ENCODE results near the gene TRERF1. TPM values are rescaled to one million over a fixed set of nuclear protein-coding genes. Genes with fewer than 3 reads are reported as not detected.

TRERF1 gene
- polyA plus RNA-seq, 1 of the 3 experiments (the other 2 are of a cell fraction), result 3.6 TPM

- TF ChIP-seq REST (IDR thresholded peaks at IDR 0.05; ENCODE audit: low read depth, low read length), result no peak
- no peak for TF ChIP-seq NRF1 (IDR thresholded peaks at IDR 0.05; ENCODE audit: low read depth, low read length)
- TF ChIP-seq FOSL2 (IDR thresholded peaks at IDR 0.05; ENCODE audit: borderline replicate concordance, low read depth), result no peak
- no peak for TF ChIP-seq RFX5 (IDR thresholded peaks at IDR 0.05; ENCODE audit: low read length)
- no peak for TF ChIP-seq PBX3 (IDR thresholded peaks at IDR 0.05)
These were observed 211.9 kb downstream of the TRERF1 start (continued) for GRCh38 chr6:42239736-42240375.

- H3K27me3 ChIP-seq (ENCODE audit: insufficient read depth), result no peaks in the 10 kb centered on the region
- H3K4me2 ChIP-seq, result no peak overlapping the region
- H3K9me3 ChIP-seq, result no peaks in the 10 kb centered on the region
- ChIA-PET POLR2A (no interaction called here), CTCF (interaction anchor here (1.0 to 1.7 kb wide), 2 partner anchors 25 to 308 kb away, joined by 3 to 7 read pairs; no protein-coding TSS in a partner anchor)
- no peak overlapping the region for H2AFZ ChIP-seq (ENCODE audit: low read depth)
- no peaks in the 10 kb centered on the region for H4K20me1 ChIP-seq (ENCODE audit: insufficient read depth)
- no peaks in the 10 kb centered on the region; the same call in 1 of the 2 replicates for H3K79me2 ChIP-seq (ENCODE audit: insufficient read depth)
- H3K9ac ChIP-seq, result no peak overlapping the region
- H3K4me3 ChIP-seq (ENCODE audit: low read depth in 2 of 2, low read length in 1 of 2), result no peak overlapping the region
- no peaks in the 10 kb centered on the region for H3K9me2 ChIP-seq
- H3F3A ChIP-seq (replicated peaks; ENCODE audit: insufficient read depth), result no peaks in the 10 kb centered on the region
- no peak for DNase-seq
- H3K4me1 ChIP-seq (ENCODE audit: control insufficient read depth in 1 of 2, insufficient read depth in 2 of 2, low read depth in 1 of 2, low read length in 1 of 2), result no peaks in the 10 kb centered on the region
- no peak overlapping the region for H3K27ac ChIP-seq (ENCODE audit: low read depth in 2 of 2, low read length in 1 of 2)
- WGBS (ENCODE audit: low lambda C conversion rate), result 89% methylated on average over 5 of the region's 5 CpGs
- peaks cover 21 to 28% of the 10 kb centered on the region in 2 experiments for H3K36me3 ChIP-seq (replicated peaks in 1 of 2; ENCODE audit: control insufficient read depth in 1 of 2, insufficient read depth in 2 of 2, low read length in 1 of 2)
- TF ChIP-seq SMC3 (IDR thresholded peaks at IDR 0.05; ENCODE audit: low read depth, low read length) (no peak), NFIC (IDR thresholded peaks at IDR 0.05; ENCODE audit: borderline replicate concordance) (no peak), RCOR1 (IDR thresholded peaks at IDR 0.05; ENCODE audit: low read length) (no peak), GABPA (IDR thresholded peaks at IDR 0.05; ENCODE audit: low read depth) (no peak), FOXJ3 (CRISPR knock-in tag; IDR thresholded peaks at IDR 0.05) (no peak), EZH2phosphoT487 (IDR thresholded peaks at IDR 0.05; ENCODE audit: borderline replicate concordance, low read depth) (no peak), RAD21 (IDR thresholded peaks at IDR 0.05; ENCODE audit: low read length) (no peak), GATA2 (CRISPR knock-in tag; IDR thresholded peaks at IDR 0.05) (no peak), ELF1 (IDR thresholded peaks at IDR 0.05) (no peak)
These were observed 212.4 kb downstream of the TRERF1 start for GRCh38 chr6:42239333-42239732.

Measured in SK-N-SH (cell line).